Endothelial cell of umbilical vein (primary cell): ENCODE data around the gene DPF3. TPM values are rescaled to one million over a fixed set of nuclear protein-coding genes. Genes with fewer than 3 reads are reported as not detected.

Experiments used
- BruUV-seq: library from RNA; stranded (reverse); fragments of 400-500 nt; replicated peaks from 2 replicates; lab custom pipeline; 2021; lab: Mats Ljungman, UMichigan
- CTCF ChIA-PET: fragments of 300-600, 350-600 bp; sonication (Branson Sonifier 250); formaldehyde crosslinking; loops from one replicate; lab custom pipeline; 2021; ENCODE audit warnings: antibody characterized with exemption, inconsistent platforms; lab: Charles Lee
- POLR2A ChIA-PET: fragments of 300-600, 350-600 bp; sonication (Branson Sonifier 250); formaldehyde crosslinking; loops from one replicate; lab custom pipeline; 2021; ENCODE audit warnings: antibody characterized with exemption, inconsistent platforms; lab: Charles Lee
- DNase-seq: peaks from one replicate; pipeline ENCODE4 v3.0.0-alpha.2; 2011; ENCODE audit warnings: low read depth, low spot score
- FAIRE-seq: peaks from 2 replicates; lab custom pipeline; 2011; peaks lifted over from hg19 to GRCh38; lab: Jason Lieb, UNC
- H2AFZ ChIP-seq: 2 replicates; pipeline ENCODE4 v1.6.0; 2012; ENCODE audit warnings: low read depth, low read length, control low read depth, inconsistent platforms
- H3K27ac ChIP-seq: 2 replicates; pipeline ENCODE4 v1.5.1; 2011; ENCODE audit warnings: low read depth, mild to moderate bottlenecking, control low read depth, low read length, moderate library complexity; ENCODE audit not compliant: insufficient read depth
- H3K27me3 ChIP-seq, 2 experiments: 2 replicates each; pipeline versions ENCODE4 v1.6.0 to v1.6.1; 2011; ENCODE audit warnings: low read length in 2 of 2, mixed read lengths in 1 of 2; ENCODE audit not compliant: control insufficient read depth in 2 of 2, insufficient read depth in 2 of 2
- H3K36me3 ChIP-seq, 2 experiments: 2 replicates in 1 of 2; 3 replicates in 1 of 2; pipeline ENCODE4 v1.5.1; 2011; ENCODE audit warnings: low read length in 2 of 2, mild to moderate bottlenecking in 1 of 2, moderate library complexity in 1 of 2; ENCODE audit not compliant: control insufficient read depth in 2 of 2, insufficient read depth in 2 of 2; ENCODE audit errors: extremely low read depth in 1 of 2
- H3K4me1 ChIP-seq: 3 replicates; pipeline ENCODE4 v1.5.1; 2011; ENCODE audit warnings: mild to moderate bottlenecking, low read length; ENCODE audit not compliant: control insufficient read depth, insufficient read depth; ENCODE audit errors: extremely low read depth
- H3K4me2 ChIP-seq: 2 replicates; pipeline ENCODE4 v1.6.1; 2011; ENCODE audit warnings: low read length, control low read depth, mixed read lengths; ENCODE audit not compliant: insufficient read depth
- H3K4me3 ChIP-seq, 3 experiments: fragments of 200-600 bp in 1 of 3; sonication (generic), shearing (Covaris generic) in 1 of 3; replicated peaks in 1 of 3; 2 replicates each; pipeline ENCODE4 v1.5.1; 2011 to 2016; ENCODE audit warnings: control low read depth in 3 of 3, low read length in 3 of 3, mild to moderate bottlenecking in 2 of 3, inconsistent platforms in 1 of 3, low read depth in 1 of 3, moderate library complexity in 1 of 3; ENCODE audit not compliant: insufficient read depth in 1 of 3
- H3K79me2 ChIP-seq: 2 replicates; pipeline ENCODE4 v1.6.0; 2012; ENCODE audit warnings: low read length, inconsistent platforms; ENCODE audit not compliant: control insufficient read depth, insufficient read depth
- H3K9ac ChIP-seq: replicated peaks from 2 replicates; pipeline ENCODE3; 2011; ENCODE audit warnings: low read length, control low read depth; ENCODE audit not compliant: insufficient read depth; ENCODE audit errors: extremely low read depth
- H3K9me1 ChIP-seq: replicated peaks from 3 replicates; pipeline ENCODE4 v1.6.0; 2011; ENCODE audit warnings: mild to moderate bottlenecking, low read length; ENCODE audit not compliant: control insufficient read depth, insufficient read depth; ENCODE audit errors: extremely low read depth
- H3K9me3 ChIP-seq: replicated peaks from 2 replicates; pipeline ENCODE4 v1.5.1; 2012; ENCODE audit warnings: low read length, inconsistent platforms; ENCODE audit not compliant: control insufficient read depth, insufficient read depth
- H4K20me1 ChIP-seq: replicated peaks from 2 replicates; pipeline ENCODE3; 2011; ENCODE audit warnings: mild to moderate bottlenecking, low read length; ENCODE audit not compliant: control insufficient read depth, insufficient read depth; ENCODE audit errors: extremely low read depth
- EZH2 ChIP-seq: IDR thresholded peaks from 2 replicates; pipeline ENCODE4 v1.6.1; 2012; ENCODE audit warnings: borderline replicate concordance, low read depth, mild to moderate bottlenecking, moderate library complexity, low read length, inconsistent platforms; ENCODE audit not compliant: severe bottlenecking
- FOS ChIP-seq: IDR thresholded peaks from 2 replicates; pipeline ENCODE4 v1.6.1; 2011; ENCODE audit warnings: mild to moderate bottlenecking, low read length, moderate library complexity, borderline replicate concordance; ENCODE audit not compliant: insufficient read depth
- GATA2 ChIP-seq: IDR thresholded peaks from 2 replicates; pipeline ENCODE4 v1.7.0; 2011; ENCODE audit warnings: low read depth, mild to moderate bottlenecking, moderate library complexity, mixed read lengths, low read length; ENCODE audit not compliant: insufficient read length, insufficient read depth
- JUN ChIP-seq: IDR thresholded peaks from 2 replicates; pipeline ENCODE4 v1.6.1; 2011; ENCODE audit warnings: borderline replicate concordance, low read depth; ENCODE audit not compliant: insufficient read length, insufficient read depth
- MYC ChIP-seq: IDR thresholded peaks from one replicate; pipeline ENCODE4 v1.6.1; 2011; ENCODE audit warnings: mild to moderate bottlenecking, low read depth, low read length
- POLR2A ChIP-seq: IDR thresholded peaks from 2 replicates; pipeline ENCODE4 v1.6.1; 2012; ENCODE audit warnings: low read depth, mild to moderate bottlenecking, control low read depth, low read length
- POLR2AphosphoS5 ChIP-seq: IDR thresholded peaks from 2 replicates; pipeline ENCODE4 v1.6.1; 2012; ENCODE audit warnings: low read depth, mild to moderate bottlenecking, control low read depth, low read length, moderate library complexity; ENCODE audit not compliant: insufficient read depth
- dilution Hi-C: fragments of 300-500 bp; cut with MboI; formaldehyde crosslinking; loops from one replicate; pipeline ENCODE4 v1.15.0; 2019; ENCODE audit warnings: low sequenced_read_pairs; ENCODE audit not compliant: extremely low pct_ligation_motif_present
- intact Hi-C: fragments of 100-400 bp; cut with micrococcal nuclease; formaldehyde crosslinking; loops from one replicate; pipeline ENCODE4 v1.10.0; 2022
- polyA plus RNA-seq, 4 experiments: library from polyadenylated mRNA; depleted of rRNA in 3 of 4; stranded (reverse) in 3 of 4; unstranded in 1 of 4; fragments of >200 nt; gene quantifications; 2 replicates each; pipeline versions ENCODE4 v1.2.1 to v1.2.3, GENCODE V29; 2011 to 2012; ENCODE audit warnings: missing spikeins in 1 of 4
- total RNA-seq: library from RNA; stranded (reverse); gene quantifications from 2 replicates; pipeline ENCODE4 v1.2.3, GENCODE V29; 2021
- TF ChIP-seq, protein P1 (sequence below): IDR thresholded peaks from 2 replicates; pipeline ENCODE4 v1.6.1; 2011; ENCODE audit not compliant: insufficient read depth, insufficient read length
- TF ChIP-seq, protein P2 (sequence below), 2 donors: IDR thresholded peaks; 1 replicate in 1 of 2; 2 replicates in 1 of 2; pipeline ENCODE4 v1.5.1; 2011; ENCODE audit warnings: low read length in 2 of 2, mild to moderate bottlenecking in 2 of 2, moderate library complexity in 2 of 2, control low read depth in 1 of 2, inconsistent platforms in 1 of 2, low read depth in 1 of 2; ENCODE audit not compliant: insufficient read depth in 1 of 2; ENCODE audit errors: extremely low read depth in 1 of 2

Gene DPF3
- total and polyA plus RNA-seq, 2 donors (not counting 3 experiments of a cell fraction or from before 2014, with no cell fraction given): 2.4 to 3.5 TPM

GRCh38 chr14:72737560-72737943 lies 156.3 kb downstream of the DPF3 start:
- ChIA-PET CTCF (interaction anchor here (1.1 to 1.8 kb wide), 4 partner anchors 18 to 224 kb away, joined by 3 to 7 read pairs (median 4); no protein-coding TSS in a partner anchor), POLR2A (interaction anchor here (0.7 kb wide), 1 partner anchor 23 kb away, joined by 3 read pairs; no protein-coding TSS in a partner anchor)
- no peaks in the 10 kb centered on the region for H4K20me1 ChIP-seq
- H3K4me1 ChIP-seq: peaks cover 9% of the 10 kb centered on the region
- no peak for FAIRE-seq
- H3K27me3 ChIP-seq: no peaks in the 10 kb centered on the region
- intact Hi-C loops (loop anchor here (10.0 kb wide), 1 partner anchor 223 kb away; no protein-coding TSS in a partner anchor), dilution Hi-C loops (no loop called here)
- no peak for DNase-seq
- TF ChIP-seq GATA2 (no peak), JUN (no peak), FOS (no peak), POLR2A (no peak), EZH2 (no peak), POLR2AphosphoS5 (no peak), MYC (no peak)
- TF ChIP-seq, protein P1, sequence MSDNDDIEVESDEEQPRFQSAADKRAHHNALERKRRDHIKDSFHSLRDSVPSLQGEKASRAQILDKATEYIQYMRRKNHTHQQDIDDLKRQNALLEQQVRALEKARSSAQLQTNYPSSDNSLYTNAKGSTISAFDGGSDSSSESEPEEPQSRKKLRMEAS: no peak
- TF ChIP-seq, protein P2, sequence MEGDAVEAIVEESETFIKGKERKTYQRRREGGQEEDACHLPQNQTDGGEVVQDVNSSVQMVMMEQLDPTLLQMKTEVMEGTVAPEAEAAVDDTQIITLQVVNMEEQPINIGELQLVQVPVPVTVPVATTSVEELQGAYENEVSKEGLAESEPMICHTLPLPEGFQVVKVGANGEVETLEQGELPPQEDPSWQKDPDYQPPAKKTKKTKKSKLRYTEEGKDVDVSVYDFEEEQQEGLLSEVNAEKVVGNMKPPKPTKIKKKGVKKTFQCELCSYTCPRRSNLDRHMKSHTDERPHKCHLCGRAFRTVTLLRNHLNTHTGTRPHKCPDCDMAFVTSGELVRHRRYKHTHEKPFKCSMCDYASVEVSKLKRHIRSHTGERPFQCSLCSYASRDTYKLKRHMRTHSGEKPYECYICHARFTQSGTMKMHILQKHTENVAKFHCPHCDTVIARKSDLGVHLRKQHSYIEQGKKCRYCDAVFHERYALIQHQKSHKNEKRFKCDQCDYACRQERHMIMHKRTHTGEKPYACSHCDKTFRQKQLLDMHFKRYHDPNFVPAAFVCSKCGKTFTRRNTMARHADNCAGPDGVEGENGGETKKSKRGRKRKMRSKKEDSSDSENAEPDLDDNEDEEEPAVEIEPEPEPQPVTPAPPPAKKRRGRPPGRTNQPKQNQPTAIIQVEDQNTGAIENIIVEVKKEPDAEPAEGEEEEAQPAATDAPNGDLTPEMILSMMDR (IDR thresholded peaks at IDR 0.05; ENCODE audit: extremely low read depth in 1 of 2, insufficient read depth in 1 of 2, low read depth in 1 of 2, low read length in 2 of 2): no peak
- H3K9me1 ChIP-seq: no peaks in the 10 kb centered on the region
- no peaks in the 10 kb centered on the region for H3K79me2 ChIP-seq
- H3K36me3 ChIP-seq: no peaks in the 10 kb centered on the region
- H2AFZ ChIP-seq: no peak overlapping the region
- H3K27ac ChIP-seq: no peak overlapping the region
- no peak overlapping the region for H3K9ac ChIP-seq
- H3K4me2 ChIP-seq: no peak overlapping the region
- BruUV-seq: no TSS peak
- no peak overlapping the region for H3K4me3 ChIP-seq
- H3K9me3 ChIP-seq: no peaks in the 10 kb centered on the region
